HEK293 (cell line): ENCODE data around the gene CD244.

Experiments used
- CTCF ChIA-PET: fragments of 350-600 bp; formaldehyde crosslinking; extraction: SDS; loops from one replicate; lab custom pipeline; 2021; ENCODE audit warnings: antibody characterized with exemption; lab: Yijun Ruan, JAX
- POLR2A ChIA-PET: fragments of 300-600 bp; formaldehyde crosslinking; extraction: SDS; loops from one replicate; lab custom pipeline; 2020; ENCODE audit warnings: antibody characterized with exemption, inconsistent platforms; lab: Yijun Ruan, JAX
- H3K27ac ChIP-seq: fragments of 200-500 bp; sonication (Bioruptor generic); 2 replicates; pipeline ENCODE4 v1.5.1; 2014; ENCODE audit warnings: low read depth, low read length, control low read depth, inconsistent platforms; ENCODE audit errors: extremely low read depth
- H3K36me3 ChIP-seq, 2 experiments: fragments of 200-500 bp in 1 of 2; sonication (Bioruptor generic) in 1 of 2; 1 replicate in 1 of 2; 2 replicates in 1 of 2; pipeline ENCODE4 v1.5.1; 2014 to 2017; ENCODE audit warnings: inconsistent platforms in 2 of 2, low read length in 2 of 2; ENCODE audit not compliant: control insufficient read depth in 2 of 2, insufficient read depth in 1 of 2
- H3K4me1 ChIP-seq: fragments of 200-500 bp; sonication (Bioruptor generic); 2 replicates; pipeline ENCODE4 v1.5.1; 2014; ENCODE audit warnings: mild to moderate bottlenecking, low read length, inconsistent platforms; ENCODE audit not compliant: control insufficient read depth, insufficient read depth
- H3K4me3 ChIP-seq: 2 replicates; pipeline ENCODE4 v1.5.1; 2011; ENCODE audit warnings: low read depth, mild to moderate bottlenecking, control low read depth, low read length, moderate library complexity
- H3K9me3 ChIP-seq: fragments of 200-500 bp; sonication (Bioruptor generic); 2 replicates; pipeline ENCODE4 v1.5.1; 2014; ENCODE audit warnings: low read depth, low read length, inconsistent platforms; ENCODE audit not compliant: control insufficient read depth, insufficient read depth
- SP2 ChIP-seq: fragments of 450-650 bp; formaldehyde crosslinking; IDR thresholded peaks from 2 replicates; pipeline ENCODE4 v1.5.1; 2016; ENCODE audit warnings: missing biosample characterization, missing genetic modification characterization
- ZBTB1 ChIP-seq: fragments of 450-650 bp; formaldehyde crosslinking; IDR thresholded peaks from 2 replicates; pipeline ENCODE4 v1.5.1; 2016; ENCODE audit warnings: missing biosample characterization, missing genetic modification characterization
- ZBTB20 ChIP-seq: fragments of 450-650 bp; formaldehyde crosslinking; IDR thresholded peaks from 2 replicates; pipeline ENCODE4 v1.5.1; 2016; ENCODE audit warnings: missing biosample characterization, missing genetic modification characterization
- ZBTB8A ChIP-seq: fragments of 450-650 bp; formaldehyde crosslinking; IDR thresholded peaks from 2 replicates; pipeline ENCODE4 v1.5.1; 2016; ENCODE audit warnings: missing biosample characterization, missing genetic modification characterization
- ZFP3 ChIP-seq: fragments of 450-650 bp; formaldehyde crosslinking; IDR thresholded peaks from 2 replicates; pipeline ENCODE4 v1.5.1; 2016; ENCODE audit warnings: low read depth, missing biosample characterization, missing genetic modification characterization
- ZFP69B ChIP-seq: fragments of 450-650 bp; formaldehyde crosslinking; IDR thresholded peaks from 2 replicates; pipeline ENCODE4 v1.5.1; 2016; ENCODE audit warnings: missing biosample characterization, missing genetic modification characterization
- ZNF132 ChIP-seq: fragments of 450-650 bp; formaldehyde crosslinking; IDR thresholded peaks from 2 replicates; pipeline ENCODE4 v1.5.1; 2017; ENCODE audit warnings: missing biosample characterization, missing genetic modification characterization, borderline replicate concordance
- ZNF2 ChIP-seq: fragments of 450-650 bp; formaldehyde crosslinking; IDR thresholded peaks from 2 replicates; pipeline ENCODE4 v1.5.1; 2016; ENCODE audit warnings: missing biosample characterization, missing genetic modification characterization
- ZNF274 ChIP-seq, 2 experiments: fragments of 200-500 bp in 1 of 2; fragments of 450-650 bp in 1 of 2; sonication (Bioruptor generic) in 1 of 2; formaldehyde crosslinking in 1 of 2; IDR thresholded peaks; 2 replicates each; pipeline versions ENCODE4 v1.5.1 to v1.6.1; 2014 to 2016; ENCODE audit warnings: borderline replicate concordance in 1 of 2, inconsistent platforms in 1 of 2, low read length in 1 of 2, missing biosample characterization in 1 of 2, missing genetic modification characterization in 1 of 2
- ZNF37A ChIP-seq: fragments of 450-650 bp; IDR thresholded peaks from 2 replicates; pipeline ENCODE4 v1.5.1; 2018; ENCODE audit warnings: missing biosample characterization, missing genetic modification characterization
- ZNF394 ChIP-seq: fragments of 450-650 bp; formaldehyde crosslinking; IDR thresholded peaks from 2 replicates; pipeline ENCODE4 v1.5.1; 2016; ENCODE audit warnings: missing biosample characterization, missing genetic modification characterization, mild to moderate bottlenecking, moderate library complexity, borderline replicate concordance
- ZNF670 ChIP-seq: fragments of 450-650 bp; formaldehyde crosslinking; IDR thresholded peaks from 2 replicates; pipeline ENCODE4 v1.5.1; 2016; ENCODE audit warnings: missing biosample characterization, missing genetic modification characterization, low read depth
- ZNF677 ChIP-seq: fragments of 450-650 bp; IDR thresholded peaks from 2 replicates; pipeline ENCODE4 v1.5.0; 2018; ENCODE audit warnings: missing biosample characterization, mild to moderate bottlenecking, missing genetic modification characterization, moderate library complexity
- ZNF707 ChIP-seq: fragments of 450-650 bp; formaldehyde crosslinking; IDR thresholded peaks from 2 replicates; pipeline ENCODE4 v1.5.1; 2016; ENCODE audit warnings: missing biosample characterization, missing genetic modification characterization
- TF ChIP-seq, protein P1 (sequence below): fragments of 450-650 bp; formaldehyde crosslinking; IDR thresholded peaks from 2 replicates; pipeline ENCODE4 v1.5.1; 2016; ENCODE audit warnings: missing biosample characterization, missing genetic modification characterization
- TF ChIP-seq, protein P2 (sequence below): fragments of 450-650 bp; formaldehyde crosslinking; IDR thresholded peaks from 2 replicates; pipeline ENCODE4 v1.5.1; 2016; ENCODE audit warnings: missing biosample characterization, missing genetic modification characterization
- TF ChIP-seq, protein P3 (sequence below): fragments of 450-650 bp; formaldehyde crosslinking; IDR thresholded peaks from 2 replicates; pipeline ENCODE4; 2016; ENCODE audit warnings: missing biosample characterization, missing genetic modification characterization
- TF ChIP-seq, protein P4 (sequence below): fragments of 450-650 bp; formaldehyde crosslinking; IDR thresholded peaks from 2 replicates; pipeline ENCODE4 v1.5.1; 2016; ENCODE audit warnings: missing biosample characterization, missing genetic modification characterization

CD244 gene

DNA sequence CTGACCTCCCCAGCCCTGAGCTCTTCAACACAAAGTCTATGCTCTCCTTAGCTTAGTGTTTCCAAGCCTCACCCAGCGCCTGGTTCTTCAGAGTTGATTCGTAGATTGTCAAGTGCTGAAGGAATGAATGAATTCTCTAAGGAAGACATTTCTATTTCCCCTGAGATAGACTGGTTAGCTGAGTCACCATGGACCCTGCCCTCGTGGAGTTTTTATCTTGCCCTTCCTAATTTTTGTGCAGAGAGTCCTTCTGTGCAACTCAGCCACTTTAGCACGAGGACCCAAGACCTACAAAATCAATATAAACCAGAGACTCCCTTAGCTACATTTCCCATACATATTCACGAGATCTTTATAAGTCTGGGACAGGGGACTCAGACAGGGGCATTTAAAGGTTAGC is 2.6 kb upstream of the CD244 start:
- no peaks in the 10 kb centered on the region for H3K4me1 ChIP-seq
- CTCF ChIA-PET, result interaction anchor here (0.9 to 1.4 kb wide), 2 partner anchors 12 to 232 kb away, joined by 3 read pairs; no protein-coding TSS in a partner anchor
- TF ChIP-seq ZBTB20 (tag by site-specific recombination) (no peak), ZNF394 (no peak), ZNF37A (tag by site-specific recombination) (no peak), ZBTB8A (tag by site-specific recombination) (no peak)
- TF ChIP-seq, protein P1, sequence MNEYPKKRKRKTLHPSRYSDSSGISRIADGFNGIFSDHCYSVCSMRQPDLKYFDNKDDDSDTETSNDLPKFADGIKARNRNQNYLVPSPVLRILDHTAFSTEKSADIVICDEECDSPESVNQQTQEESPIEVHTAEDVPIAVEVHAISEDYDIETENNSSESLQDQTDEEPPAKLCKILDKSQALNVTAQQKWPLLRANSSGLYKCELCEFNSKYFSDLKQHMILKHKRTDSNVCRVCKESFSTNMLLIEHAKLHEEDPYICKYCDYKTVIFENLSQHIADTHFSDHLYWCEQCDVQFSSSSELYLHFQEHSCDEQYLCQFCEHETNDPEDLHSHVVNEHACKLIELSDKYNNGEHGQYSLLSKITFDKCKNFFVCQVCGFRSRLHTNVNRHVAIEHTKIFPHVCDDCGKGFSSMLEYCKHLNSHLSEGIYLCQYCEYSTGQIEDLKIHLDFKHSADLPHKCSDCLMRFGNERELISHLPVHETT (tag by site-specific recombination), result no peak
- TF ChIP-seq, protein P2, sequence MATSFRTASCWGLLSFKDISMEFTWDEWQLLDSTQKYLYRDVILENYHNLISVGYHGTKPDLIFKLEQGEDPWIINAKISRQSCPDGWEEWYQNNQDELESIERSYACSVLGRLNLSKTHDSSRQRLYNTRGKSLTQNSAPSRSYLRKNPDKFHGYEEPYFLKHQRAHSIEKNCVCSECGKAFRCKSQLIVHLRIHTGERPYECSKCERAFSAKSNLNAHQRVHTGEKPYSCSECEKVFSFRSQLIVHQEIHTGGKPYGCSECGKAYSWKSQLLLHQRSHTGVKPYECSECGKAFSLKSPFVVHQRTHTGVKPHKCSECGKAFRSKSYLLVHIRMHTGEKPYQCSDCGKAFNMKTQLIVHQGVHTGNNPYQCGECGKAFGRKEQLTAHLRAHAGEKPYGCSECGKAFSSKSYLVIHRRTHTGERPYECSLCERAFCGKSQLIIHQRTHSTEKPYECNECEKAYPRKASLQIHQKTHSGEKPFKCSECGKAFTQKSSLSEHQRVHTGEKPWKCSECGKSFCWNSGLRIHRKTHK, result no peak
- TF ChIP-seq, protein P3, sequence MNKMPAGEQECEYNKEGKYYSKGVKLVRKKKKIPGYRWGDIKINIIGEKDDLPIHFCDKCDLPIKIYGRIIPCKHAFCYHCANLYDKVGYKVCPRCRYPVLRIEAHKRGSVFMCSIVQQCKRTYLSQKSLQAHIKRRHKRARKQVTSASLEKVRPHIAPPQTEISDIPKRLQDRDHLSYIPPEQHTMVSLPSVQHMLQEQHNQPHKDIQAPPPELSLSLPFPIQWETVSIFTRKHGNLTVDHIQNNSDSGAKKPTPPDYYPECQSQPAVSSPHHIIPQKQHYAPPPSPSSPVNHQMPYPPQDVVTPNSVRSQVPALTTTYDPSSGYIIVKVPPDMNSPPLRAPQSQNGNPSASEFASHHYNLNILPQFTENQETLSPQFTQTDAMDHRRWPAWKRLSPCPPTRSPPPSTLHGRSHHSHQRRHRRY, result no peak
- TF ChIP-seq, all 188 proteins: peak for 0
- H3K9me3 ChIP-seq, result no peaks in the 10 kb centered on the region
- POLR2A ChIA-PET, result no interaction called here
- H3K27ac ChIP-seq, result no peak overlapping the region
- no peaks in the 10 kb centered on the region for H3K36me3 ChIP-seq
- H3K4me3 ChIP-seq, result no peak overlapping the region

DNA sequence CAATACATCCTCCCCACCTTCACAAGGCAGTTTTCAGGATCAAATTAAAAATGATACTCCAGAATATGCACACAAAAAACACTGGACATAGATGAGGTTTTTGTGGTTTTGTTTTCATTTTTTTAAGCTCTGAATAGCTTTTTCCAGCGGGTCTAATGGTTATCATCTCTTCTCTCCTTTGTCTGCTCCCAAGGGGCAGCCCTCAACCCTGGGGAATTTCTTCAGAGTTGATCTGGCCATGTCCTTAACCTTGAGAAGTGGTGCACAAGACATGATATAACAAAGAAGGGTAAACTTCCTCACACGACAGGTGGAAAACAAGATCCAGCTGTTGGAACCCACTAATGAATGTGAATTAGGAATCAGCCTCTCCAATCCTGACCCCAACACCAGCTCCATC is 1.5 kb upstream of the CD244 start:
- POLR2A ChIA-PET, result no interaction called here
- H3K27ac ChIP-seq, result no peak overlapping the region
- CTCF ChIA-PET, result interaction anchor here (1.4 kb wide), 1 partner anchor 13 kb away, joined by 3 read pairs; no protein-coding TSS in a partner anchor

DNA sequence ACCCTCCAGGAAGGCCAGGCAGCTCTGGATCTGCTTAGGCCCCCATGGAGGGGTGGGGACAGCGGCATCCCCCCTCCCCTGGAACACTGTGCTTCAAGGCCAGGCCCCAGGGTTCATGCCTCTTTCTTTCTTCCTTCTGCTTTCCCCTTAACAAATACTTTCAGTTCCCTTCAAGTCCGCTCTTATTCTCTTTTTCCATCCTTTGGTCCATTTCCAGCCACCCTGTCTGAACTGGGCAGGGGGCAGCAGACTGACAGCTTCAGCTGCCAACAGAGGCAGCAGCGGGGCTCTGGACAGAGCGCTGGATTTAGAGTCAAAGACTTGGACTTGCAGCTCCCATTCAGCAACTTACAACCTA is 1.1 kb upstream of the CD244 start:
- POLR2A ChIA-PET, result no interaction called here
- no peaks in the 10 kb centered on the region for H3K4me1 ChIP-seq
- no peaks in the 10 kb centered on the region for H3K9me3 ChIP-seq
- no peak overlapping the region for H3K4me3 ChIP-seq
- TF ChIP-seq ZNF670 (tag by site-specific recombination) (no peak), ZNF274 (IDR thresholded peaks at IDR 0.05; ENCODE audit: low read length) (no peak), ZNF274 (tag by site-specific recombination; IDR thresholded peaks at IDR 0.05; ENCODE audit: borderline replicate concordance) (no peak)
- TF ChIP-seq, all 188 proteins: peak for 0
- H3K27ac ChIP-seq, result no peak overlapping the region
- CTCF ChIA-PET, result no interaction called here
- H3K36me3 ChIP-seq, result no peaks in the 10 kb centered on the region

More for the DNA sequence above, 1.5 kb upstream of the CD244 start:
- H3K4me1 ChIP-seq, result no peaks in the 10 kb centered on the region
- H3K36me3 ChIP-seq, result no peaks in the 10 kb centered on the region
- no peaks in the 10 kb centered on the region for H3K9me3 ChIP-seq
- TF ChIP-seq ZFP69B (tag by site-specific recombination) (no peak), ZBTB8A (tag by site-specific recombination) (no peak), SP2 (tag by site-specific recombination) (no peak), ZNF707 (no peak), ZFP3 (tag by site-specific recombination) (no peak), ZNF2 (tag by site-specific recombination) (no peak), ZNF132 (no peak), ZNF677 (tag by site-specific recombination) (no peak), ZBTB1 (no peak)
- TF ChIP-seq, protein P4, sequence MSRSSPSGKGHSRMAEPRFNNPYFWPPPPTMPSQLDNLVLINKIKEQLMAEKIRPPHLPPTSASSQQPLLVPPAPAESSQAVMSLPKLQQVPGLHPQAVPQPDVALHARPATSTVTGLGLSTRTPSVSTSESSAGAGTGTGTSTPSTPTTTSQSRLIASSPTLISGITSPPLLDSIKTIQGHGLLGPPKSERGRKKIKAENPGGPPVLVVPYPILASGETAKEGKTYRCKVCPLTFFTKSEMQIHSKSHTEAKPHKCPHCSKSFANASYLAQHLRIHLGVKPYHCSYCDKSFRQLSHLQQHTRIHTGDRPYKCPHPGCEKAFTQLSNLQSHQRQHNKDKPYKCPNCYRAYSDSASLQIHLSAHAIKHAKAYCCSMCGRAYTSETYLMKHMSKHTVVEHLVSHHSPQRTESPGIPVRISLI (tag by site-specific recombination), result no peak
- H3K4me3 ChIP-seq, result no peak overlapping the region
